Measurements from ENCODE around the gene JAZF1. TPM values are rescaled to one million over a fixed set of nuclear protein-coding genes. Genes with fewer than 3 reads are reported as not detected.

JAZF1 gene
- total and polyA plus RNA-seq, 9 of the 15 experiments (the other 6 are each of a cell fraction or from before 2014, with no cell fraction given): 0.04 to 0.64 (median 0.11) TPM; not detected in 3

GRCh38 chr7:28165961-28166955, 14.3 kb downstream of the JAZF1 start:
- DNase-seq (ENCODE audit: extremely low read depth in 1 of 4, low spot score in 3 of 4) (no peak), FAIRE-seq (no peak), ATAC-seq (no peak)
- Histone ChIP-seq H3K27me3 (ENCODE audit: control insufficient read depth in 2 of 2, insufficient read depth in 2 of 2, low read length in 2 of 2) (peaks cover 7 to 8% of the 10 kb centered on the region in 2 experiments; a peak in 3 of 5 replicates), H3K9ac (ENCODE audit: insufficient read depth in 1 of 2, low read depth in 2 of 2, low read length in 2 of 2) (no peak overlapping the region), H3K4me1 (replicated peaks in 1 of 2; ENCODE audit: control insufficient read depth in 2 of 2, insufficient read depth in 2 of 2, low read length in 2 of 2) (no peaks in the 10 kb centered on the region), H3K9me1 (ENCODE audit: control insufficient read depth, insufficient read depth, low read length) (no peaks in the 10 kb centered on the region), H2AFZ (ENCODE audit: low read depth, low read length) (no peak overlapping the region), H3K4me3 (no peak overlapping the region), H3K79me2 (ENCODE audit: control insufficient read depth, insufficient read depth, low read length) (no peaks in the 10 kb centered on the region), H3K4me2 (ENCODE audit: insufficient read depth, low read length) (no peak overlapping the region), H4K20me1 (replicated peaks; ENCODE audit: control insufficient read depth, insufficient read depth, low read length) (no peaks in the 10 kb centered on the region), H3K9me3 (replicated peaks; ENCODE audit: control insufficient read depth, insufficient read depth, low read depth, low read length) (no peaks in the 10 kb centered on the region), H3K36me3 (ENCODE audit: control insufficient read depth, insufficient read depth, low read length) (no peaks in the 10 kb centered on the region), H3K27ac (ENCODE audit: extremely low read depth, low read depth, low read length) (no peak overlapping the region)
- 0% methylated on average over 4 of the region's 4 CpGs for WGBS (ENCODE audit: insufficient coverage, low coverage, missing lambda C conversion rate)
- intact Hi-C loops (cut with micrococcal nuclease): no loop called here
- no TSS peak for BruUV-seq (replicated peaks)
- ChIA-PET POLR2A (no interaction called here), CTCF (ENCODE audit: low intra/inter-chr PET ratio) (no interaction called here)
- in situ Hi-C loops (cut with MboI): no loop called here
- TF ChIP-seq TFE3 (CRISPR knock-in tag; IDR thresholded peaks at IDR 0.05) (peak; percentile 43), CUX1 (CRISPR knock-in tag; IDR thresholded peaks at IDR 0.05) (no peak)

Measured in K562 (cell line).